H9 (cell line): ENCODE measurements around the gene GABRD. TPM values are rescaled to one million over a fixed set of nuclear protein-coding genes. Genes with fewer than 3 reads are reported as not detected.

ENCODE experiments used
- DNase-seq: peaks from one replicate; pipeline ENCODE4 v3.0.0-alpha.2; 2017
- H2AFZ ChIP-seq: one replicate; pipeline ENCODE4 v1.6.1; 2013; ENCODE audit warnings: mild to moderate bottlenecking, low read length, control low read depth, moderate library complexity
- H2AK5ac ChIP-seq: 2 replicates; pipeline ENCODE4 v1.6.1; 2013; ENCODE audit warnings: low read length, control low read depth, mixed read lengths; ENCODE audit not compliant: insufficient read length
- H2BK120ac ChIP-seq: one replicate; pipeline ENCODE4 v1.6.1; 2013; ENCODE audit warnings: low read depth, mild to moderate bottlenecking, low read length, control low read depth, inconsistent platforms; ENCODE audit not compliant: poor library complexity, severe bottlenecking
- H2BK12ac ChIP-seq: 2 replicates; pipeline ENCODE4 v1.6.1; 2013; ENCODE audit warnings: low read length, control low read depth, mixed read lengths, low read depth; ENCODE audit not compliant: insufficient read length
- H2BK15ac ChIP-seq: 2 replicates; pipeline ENCODE4 v1.6.1; 2013; ENCODE audit warnings: low read depth, low read length, control low read depth
- H2BK20ac ChIP-seq: one replicate; pipeline ENCODE4 v1.6.1; 2013; ENCODE audit warnings: low read depth, mild to moderate bottlenecking, low read length, control low read depth, inconsistent platforms; ENCODE audit not compliant: poor library complexity, severe bottlenecking
- H2BK5ac ChIP-seq: 2 replicates; pipeline ENCODE4 v1.6.1; 2013; ENCODE audit warnings: low read length, control low read depth, mixed read lengths; ENCODE audit not compliant: insufficient read length
- H3K14ac ChIP-seq: 2 replicates; pipeline ENCODE4 v1.6.1; 2013; ENCODE audit warnings: low read length, control low read depth; ENCODE audit not compliant: insufficient read depth
- H3K18ac ChIP-seq: 2 replicates; pipeline ENCODE4 v1.6.1; 2013; ENCODE audit warnings: low read depth, mild to moderate bottlenecking, mixed read lengths, low read length, control low read depth; ENCODE audit not compliant: insufficient read length
- H3K23ac ChIP-seq: 2 replicates; pipeline ENCODE4 v1.6.1; 2013; ENCODE audit warnings: low read length, control low read depth, mixed read lengths, low read depth; ENCODE audit not compliant: insufficient read length
- H3K23me2 ChIP-seq: 2 replicates; pipeline ENCODE4 v1.6.1; 2013; ENCODE audit warnings: low read depth, mild to moderate bottlenecking, mixed read lengths, low read length, control low read depth; ENCODE audit not compliant: insufficient read length, poor library complexity, severe bottlenecking
- H3K27ac ChIP-seq: 2 replicates; pipeline ENCODE4 v1.5.1; 2013; ENCODE audit warnings: low read length, control low read depth, mixed read lengths, low read depth; ENCODE audit not compliant: insufficient read length
- H3K27me3 ChIP-seq: 2 replicates; pipeline ENCODE4 v1.6.1; 2013; ENCODE audit warnings: low read length, control low read depth, inconsistent platforms; ENCODE audit not compliant: insufficient read depth
- H3K4ac ChIP-seq: 2 replicates; pipeline ENCODE4 v1.6.1; 2013; ENCODE audit warnings: low read depth, mild to moderate bottlenecking, control low read depth, inconsistent platforms, low read length, moderate library complexity
- H3K4me1 ChIP-seq: 2 replicates; pipeline ENCODE4 v1.6.1; 2013; ENCODE audit warnings: low read length, control low read depth, inconsistent platforms; ENCODE audit not compliant: insufficient read depth
- H3K4me2 ChIP-seq: 2 replicates; pipeline ENCODE4 v1.6.1; 2013; ENCODE audit warnings: low read length, control low read depth, mixed read lengths; ENCODE audit not compliant: insufficient read length, insufficient read depth
- H3K56ac ChIP-seq: 2 replicates; pipeline ENCODE4 v1.6.1; 2013; ENCODE audit warnings: low read depth, mild to moderate bottlenecking, mixed read lengths, low read length, control low read depth; ENCODE audit not compliant: insufficient read length
- H3K79me1 ChIP-seq: 2 replicates; pipeline ENCODE4 v1.6.1; 2013; ENCODE audit warnings: low read depth, mild to moderate bottlenecking, moderate library complexity, low read length, control low read depth, inconsistent platforms; ENCODE audit not compliant: insufficient read depth, poor library complexity, severe bottlenecking
- H3K79me2 ChIP-seq: 2 replicates; pipeline ENCODE4 v1.6.1; 2013; ENCODE audit warnings: low read length, control low read depth, inconsistent platforms; ENCODE audit not compliant: insufficient read depth
- H3K9ac ChIP-seq: 2 replicates; pipeline ENCODE4 v1.6.1; 2013; ENCODE audit warnings: low read length, control low read depth, mixed read lengths; ENCODE audit not compliant: insufficient read length; ENCODE audit errors: extremely low read depth
- H3K9me3 ChIP-seq: one replicate; pipeline ENCODE4 v1.6.1; 2013; ENCODE audit warnings: low read depth, low read length, inconsistent platforms; ENCODE audit not compliant: control insufficient read depth
- H3T11ph ChIP-seq: one replicate; pipeline ENCODE4 v1.6.1; 2013; ENCODE audit warnings: mild to moderate bottlenecking, low read length, control low read depth, inconsistent platforms
- H4K20me1 ChIP-seq: one replicate; pipeline ENCODE4 v1.6.1; 2013; ENCODE audit not compliant: control insufficient read depth, insufficient read length, insufficient read depth
- H4K5ac ChIP-seq: 2 replicates; pipeline ENCODE4 v1.6.1; 2013; ENCODE audit warnings: low read depth, mild to moderate bottlenecking, mixed read lengths, low read length, control low read depth; ENCODE audit not compliant: insufficient read length
- H4K8ac ChIP-seq: replicated peaks from 2 replicates; pipeline ENCODE4 v1.6.1; 2013; ENCODE audit warnings: low read length, control low read depth, mixed read lengths, low read depth; ENCODE audit not compliant: insufficient read length
- H4K91ac ChIP-seq: 2 replicates; pipeline ENCODE4 v1.6.1; 2013; ENCODE audit warnings: low read depth, mild to moderate bottlenecking, moderate library complexity, mixed read lengths, low read length, control low read depth; ENCODE audit not compliant: insufficient read length
- H3K27ac Mint-ChIP-seq, 3 experiments: 2 replicates in 2 of 3; 3 replicates in 1 of 3; pipeline ENCODE4 v1.8.0; 2020 to 2021; ENCODE audit warnings: mixed read lengths in 3 of 3, mild to moderate bottlenecking in 1 of 3, moderate library complexity in 1 of 3
- H3K27me3 Mint-ChIP-seq: 2 replicates; pipeline ENCODE4 v1.8.0; 2021; ENCODE audit warnings: low read depth, mild to moderate bottlenecking, moderate library complexity, mixed read lengths
- H3K36me3 Mint-ChIP-seq, 3 experiments: 2 replicates in 2 of 3; 3 replicates in 1 of 3; pipeline ENCODE4 v1.8.0; 2020 to 2021; ENCODE audit warnings: low read depth in 3 of 3, mixed read lengths in 3 of 3; ENCODE audit not compliant: insufficient read depth in 1 of 3
- H3K4me1 Mint-ChIP-seq, 2 experiments: 2 replicates each; pipeline ENCODE4 v1.8.0; 2020; ENCODE audit warnings: mixed read lengths in 2 of 2
- H3K4me3 Mint-ChIP-seq, 2 experiments: 2 replicates in 1 of 2; 3 replicates in 1 of 2; pipeline ENCODE4 v1.8.0; 2020 to 2021; ENCODE audit warnings: mild to moderate bottlenecking in 2 of 2, mixed read lengths in 2 of 2, moderate library complexity in 1 of 2
- H3K9me3 Mint-ChIP-seq, 2 experiments: 2 replicates in 1 of 2; 3 replicates in 1 of 2; pipeline ENCODE4 v1.8.0; 2020; ENCODE audit warnings: mild to moderate bottlenecking in 2 of 2, mixed read lengths in 2 of 2, moderate library complexity in 1 of 2
- CTCF ChIP-seq: fragments of 200-600 bp; sonication (generic); conservative IDR thresholded peaks from 3 replicates; pipeline ENCODE4 v1.8.0; 2021; ENCODE audit warnings: antibody characterized with exemption, mild to moderate bottlenecking
- WGBS: extraction: QIAGEN DNeasy Blood & Tissue Kit; methylation state at CpG from one replicate; pipeline ENCODE4 v1.1.7; 2013; ENCODE audit warnings: missing lambda C conversion rate, low lambda C conversion rate, mixed read lengths; ENCODE audit not compliant: insufficient read length; ENCODE audit errors: extremely low coverage; 5-methylcytosine and 5-hydroxymethylcytosine counted together
- total RNA-seq: library from RNA; stranded (reverse); gene quantifications from 2 replicates; pipeline ENCODE4 v1.2.1, GENCODE V29; 2021

Gene GABRD
- total RNA-seq, 1 experiment from 2014 or later, result 0.59 TPM

GRCh38 chr1:2024887-2025286, 5.7 kb downstream of the GABRD start:
- H3K4ac ChIP-seq, result no peak overlapping the region
- Mint-ChIP-seq H3K27ac (no peak overlapping the region), H3K27me3 (peaks cover 28% of the 10 kb centered on the region), H3K4me1 (no peaks in the 10 kb centered on the region), H3K36me3 (no peaks in the 10 kb centered on the region), H3K4me3 (no peak overlapping the region), H3K9me3 (no peaks in the 10 kb centered on the region)
- no peak overlapping the region for H4K8ac ChIP-seq
- H2AFZ ChIP-seq, result no peak overlapping the region
- H3K14ac ChIP-seq, result no peak overlapping the region
- no peaks in the 10 kb centered on the region for H3K79me1 ChIP-seq
- no peaks in the 10 kb centered on the region for H4K20me1 ChIP-seq
- no peak overlapping the region for H3T11ph ChIP-seq
- no peak overlapping the region for H4K5ac ChIP-seq
- no peak overlapping the region for H3K23ac ChIP-seq
- no peak overlapping the region for H3K18ac ChIP-seq
- no peak overlapping the region for H2AK5ac ChIP-seq
- DNase-seq, result no peak
- H3K56ac ChIP-seq, result no peak overlapping the region
- no peak overlapping the region for H3K27ac ChIP-seq
- no peaks in the 10 kb centered on the region for H3K4me1 ChIP-seq
- H2BK12ac ChIP-seq, result no peak overlapping the region
- H4K91ac ChIP-seq, result no peak overlapping the region
- TF ChIP-seq CTCF, result no peak
- H3K27me3 ChIP-seq, result peaks cover 2% of the 10 kb centered on the region; the same call in 1 of the 2 replicates
- no CpG with 5 or more reads among the region's 18 CpGs for whole genome bisulfite sequencing
- no peak overlapping the region for H3K4me2 ChIP-seq
- no peak overlapping the region for H2BK120ac ChIP-seq
- H2BK15ac ChIP-seq, result no peak overlapping the region; the same call in 1 of the 2 replicates
- H3K9me3 ChIP-seq, result no peaks in the 10 kb centered on the region
- H3K79me2 ChIP-seq, result no peaks in the 10 kb centered on the region
- no peak overlapping the region for H3K9ac ChIP-seq
- H2BK20ac ChIP-seq, result no peak overlapping the region
- H3K23me2 ChIP-seq, result no peaks in the 10 kb centered on the region
- no peak overlapping the region for H2BK5ac ChIP-seq
